H1 (cell line): Measurements from ENCODE around the gene TMEM179B. TPM values are rescaled to one million over a fixed set of nuclear protein-coding genes. Genes with fewer than 3 reads are reported as not detected.
A peak's percentile ranks its signal among the peaks of the same experiment; 100 is the strongest.

Source experiments
- CHD1 ChIP-seq: IDR thresholded peaks from 2 replicates; pipeline ENCODE4 v1.6.1; 2012; ENCODE audit warnings: low read depth, low read length, improper control_type of control experiment
- CTBP2 ChIP-seq: IDR thresholded peaks from 2 replicates; pipeline ENCODE4 v1.7.0; 2011; ENCODE audit warnings: borderline replicate concordance, mild to moderate bottlenecking, moderate library complexity, mixed read lengths, low read length; ENCODE audit not compliant: insufficient read depth, insufficient read length
- EZH2 ChIP-seq: fragments of 200-600 bp; sonication (generic); IDR thresholded peaks from 2 replicates; pipeline ENCODE4 v1.7.1; 2012; ENCODE audit warnings: low read depth, mild to moderate bottlenecking, moderate library complexity, low read length, inconsistent platforms; ENCODE audit not compliant: severe bottlenecking
- POLR2A ChIP-seq, 2 experiments: IDR thresholded peaks; 1 replicate in 1 of 2; 2 replicates in 1 of 2; pipeline ENCODE4 v1.6.1; 2011; ENCODE audit warnings: low read depth in 2 of 2, low read length in 2 of 2, mild to moderate bottlenecking in 2 of 2; ENCODE audit errors: control extremely low read depth in 1 of 2
- RXRA ChIP-seq: IDR thresholded peaks from 2 replicates; pipeline ENCODE4 v1.6.1; 2011; ENCODE audit warnings: low read depth, mild to moderate bottlenecking, low read length, moderate library complexity; ENCODE audit not compliant: insufficient read depth
- YY1 ChIP-seq: IDR thresholded peaks from 2 replicates; pipeline ENCODE4 v1.6.1; 2011; ENCODE audit warnings: low read depth, mild to moderate bottlenecking, low read length
- polyA plus RNA-seq, 7 experiments: library from polyadenylated mRNA; depleted of rRNA in 3 of 7; stranded (reverse) in 5 of 7; unstranded in 2 of 7; fragments of >200 nt in 5 of 7; fragments of 200-250 nt in 2 of 7; gene quantifications; 1 replicate in 5 of 7; 2 replicates in 1 of 7; 4 replicates in 1 of 7; pipeline versions ENCODE4 v1.2.1 to v1.2.3, GENCODE V29; 2011 to 2013; ENCODE audit warnings: missing spikeins in 2 of 7, mixed read lengths in 2 of 7
- total RNA-seq: library from RNA; stranded (reverse); fragmentation: NEBNext Ultra II Directional; extraction: Animal tissue kit (Norgen Biotek cat#: 25700); gene quantifications from 2 replicates; pipeline ENCODE4 v1.2.1, GENCODE V29; 2021
- TF ChIP-seq, protein P1 (sequence below): fragments of 300-600 bp; sonication (generic); IDR thresholded peaks from 2 replicates; pipeline ENCODE4 v1.7.1; 2012; ENCODE audit warnings: low read length, moderate library complexity, mild to moderate bottlenecking, inconsistent platforms; ENCODE audit not compliant: insufficient replicate concordance
- TF ChIP-seq, protein P2 (sequence below): IDR thresholded peaks from 2 replicates; pipeline ENCODE4 v1.6.1; 2011; ENCODE audit warnings: low read length, improper control_type of control experiment
- TF ChIP-seq, protein P3 (sequence below): IDR thresholded peaks from 2 replicates; pipeline ENCODE4 v1.6.1; 2012; ENCODE audit warnings: inconsistent platforms

Gene TMEM179B
- total and polyA plus RNA-seq, 2 of the 8 experiments (the other 6 are each of a cell fraction or from before 2014, with no cell fraction given) = 18.6 to 62.2 TPM

DNA sequence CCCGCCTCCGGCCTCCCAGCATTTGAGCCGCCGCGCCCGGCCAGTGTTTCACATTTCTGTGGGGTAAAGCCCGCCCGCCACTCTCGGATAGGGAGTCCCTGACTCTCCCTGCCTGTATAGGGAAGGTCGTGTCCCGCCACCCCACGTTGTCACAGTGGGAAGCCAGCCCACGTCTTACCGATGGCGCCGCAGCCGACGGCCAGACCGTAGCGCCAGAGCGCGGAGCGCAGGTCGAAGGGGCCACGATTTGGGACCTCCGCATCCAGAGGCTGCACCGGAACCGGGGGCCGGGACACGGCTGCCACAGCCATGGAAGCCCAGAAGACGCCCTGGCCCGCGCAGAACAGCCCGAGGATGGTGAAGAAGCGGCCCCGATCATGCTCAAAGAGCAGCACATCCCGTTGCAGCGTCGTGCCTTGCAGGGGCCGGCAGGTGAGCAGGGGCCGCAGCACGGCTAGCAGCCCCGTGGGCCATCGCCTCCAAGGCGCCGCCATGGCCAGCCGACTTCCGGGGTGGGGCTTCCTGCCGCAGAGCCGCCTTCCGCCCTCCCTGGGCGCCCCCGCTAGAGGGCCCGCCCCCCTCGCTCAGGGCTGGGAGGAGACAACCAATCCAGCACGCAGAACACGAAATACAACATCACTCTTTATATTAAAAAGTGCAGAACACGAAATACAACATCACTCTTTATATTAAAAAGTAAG, 4.4 kb downstream of the TMEM179B start, which contains the start of gene TMEM223 (continued):
- TF ChIP-seq, protein P1, sequence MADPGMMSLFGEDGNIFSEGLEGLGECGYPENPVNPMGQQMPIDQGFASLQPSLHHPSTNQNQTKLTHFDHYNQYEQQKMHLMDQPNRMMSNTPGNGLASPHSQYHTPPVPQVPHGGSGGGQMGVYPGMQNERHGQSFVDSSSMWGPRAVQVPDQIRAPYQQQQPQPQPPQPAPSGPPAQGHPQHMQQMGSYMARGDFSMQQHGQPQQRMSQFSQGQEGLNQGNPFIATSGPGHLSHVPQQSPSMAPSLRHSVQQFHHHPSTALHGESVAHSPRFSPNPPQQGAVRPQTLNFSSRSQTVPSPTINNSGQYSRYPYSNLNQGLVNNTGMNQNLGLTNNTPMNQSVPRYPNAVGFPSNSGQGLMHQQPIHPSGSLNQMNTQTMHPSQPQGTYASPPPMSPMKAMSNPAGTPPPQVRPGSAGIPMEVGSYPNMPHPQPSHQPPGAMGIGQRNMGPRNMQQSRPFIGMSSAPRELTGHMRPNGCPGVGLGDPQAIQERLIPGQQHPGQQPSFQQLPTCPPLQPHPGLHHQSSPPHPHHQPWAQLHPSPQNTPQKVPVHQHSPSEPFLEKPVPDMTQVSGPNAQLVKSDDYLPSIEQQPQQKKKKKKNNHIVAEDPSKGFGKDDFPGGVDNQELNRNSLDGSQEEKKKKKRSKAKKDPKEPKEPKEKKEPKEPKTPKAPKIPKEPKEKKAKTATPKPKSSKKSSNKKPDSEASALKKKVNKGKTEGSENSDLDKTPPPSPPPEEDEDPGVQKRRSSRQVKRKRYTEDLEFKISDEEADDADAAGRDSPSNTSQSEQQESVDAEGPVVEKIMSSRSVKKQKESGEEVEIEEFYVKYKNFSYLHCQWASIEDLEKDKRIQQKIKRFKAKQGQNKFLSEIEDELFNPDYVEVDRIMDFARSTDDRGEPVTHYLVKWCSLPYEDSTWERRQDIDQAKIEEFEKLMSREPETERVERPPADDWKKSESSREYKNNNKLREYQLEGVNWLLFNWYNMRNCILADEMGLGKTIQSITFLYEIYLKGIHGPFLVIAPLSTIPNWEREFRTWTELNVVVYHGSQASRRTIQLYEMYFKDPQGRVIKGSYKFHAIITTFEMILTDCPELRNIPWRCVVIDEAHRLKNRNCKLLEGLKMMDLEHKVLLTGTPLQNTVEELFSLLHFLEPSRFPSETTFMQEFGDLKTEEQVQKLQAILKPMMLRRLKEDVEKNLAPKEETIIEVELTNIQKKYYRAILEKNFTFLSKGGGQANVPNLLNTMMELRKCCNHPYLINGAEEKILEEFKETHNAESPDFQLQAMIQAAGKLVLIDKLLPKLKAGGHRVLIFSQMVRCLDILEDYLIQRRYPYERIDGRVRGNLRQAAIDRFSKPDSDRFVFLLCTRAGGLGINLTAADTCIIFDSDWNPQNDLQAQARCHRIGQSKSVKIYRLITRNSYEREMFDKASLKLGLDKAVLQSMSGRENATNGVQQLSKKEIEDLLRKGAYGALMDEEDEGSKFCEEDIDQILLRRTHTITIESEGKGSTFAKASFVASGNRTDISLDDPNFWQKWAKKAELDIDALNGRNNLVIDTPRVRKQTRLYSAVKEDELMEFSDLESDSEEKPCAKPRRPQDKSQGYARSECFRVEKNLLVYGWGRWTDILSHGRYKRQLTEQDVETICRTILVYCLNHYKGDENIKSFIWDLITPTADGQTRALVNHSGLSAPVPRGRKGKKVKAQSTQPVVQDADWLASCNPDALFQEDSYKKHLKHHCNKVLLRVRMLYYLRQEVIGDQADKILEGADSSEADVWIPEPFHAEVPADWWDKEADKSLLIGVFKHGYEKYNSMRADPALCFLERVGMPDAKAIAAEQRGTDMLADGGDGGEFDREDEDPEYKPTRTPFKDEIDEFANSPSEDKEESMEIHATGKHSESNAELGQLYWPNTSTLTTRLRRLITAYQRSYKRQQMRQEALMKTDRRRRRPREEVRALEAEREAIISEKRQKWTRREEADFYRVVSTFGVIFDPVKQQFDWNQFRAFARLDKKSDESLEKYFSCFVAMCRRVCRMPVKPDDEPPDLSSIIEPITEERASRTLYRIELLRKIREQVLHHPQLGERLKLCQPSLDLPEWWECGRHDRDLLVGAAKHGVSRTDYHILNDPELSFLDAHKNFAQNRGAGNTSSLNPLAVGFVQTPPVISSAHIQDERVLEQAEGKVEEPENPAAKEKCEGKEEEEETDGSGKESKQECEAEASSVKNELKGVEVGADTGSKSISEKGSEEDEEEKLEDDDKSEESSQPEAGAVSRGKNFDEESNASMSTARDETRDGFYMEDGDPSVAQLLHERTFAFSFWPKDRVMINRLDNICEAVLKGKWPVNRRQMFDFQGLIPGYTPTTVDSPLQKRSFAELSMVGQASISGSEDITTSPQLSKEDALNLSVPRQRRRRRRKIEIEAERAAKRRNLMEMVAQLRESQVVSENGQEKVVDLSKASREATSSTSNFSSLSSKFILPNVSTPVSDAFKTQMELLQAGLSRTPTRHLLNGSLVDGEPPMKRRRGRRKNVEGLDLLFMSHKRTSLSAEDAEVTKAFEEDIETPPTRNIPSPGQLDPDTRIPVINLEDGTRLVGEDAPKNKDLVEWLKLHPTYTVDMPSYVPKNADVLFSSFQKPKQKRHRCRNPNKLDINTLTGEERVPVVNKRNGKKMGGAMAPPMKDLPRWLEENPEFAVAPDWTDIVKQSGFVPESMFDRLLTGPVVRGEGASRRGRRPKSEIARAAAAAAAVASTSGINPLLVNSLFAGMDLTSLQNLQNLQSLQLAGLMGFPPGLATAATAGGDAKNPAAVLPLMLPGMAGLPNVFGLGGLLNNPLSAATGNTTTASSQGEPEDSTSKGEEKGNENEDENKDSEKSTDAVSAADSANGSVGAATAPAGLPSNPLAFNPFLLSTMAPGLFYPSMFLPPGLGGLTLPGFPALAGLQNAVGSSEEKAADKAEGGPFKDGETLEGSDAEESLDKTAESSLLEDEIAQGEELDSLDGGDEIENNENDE = no peak
- TF ChIP-seq YY1 = peak; percentile 90
- no peak for TF ChIP-seq CHD1
- no peak for TF ChIP-seq CTBP2
- peak; percentile 86 to 88 for TF ChIP-seq POLR2A (IDR thresholded peaks at IDR 0.05; ENCODE audit: control extremely low read depth in 1 of 2, low read depth in 2 of 2, low read length in 2 of 2)
- TF ChIP-seq, protein P2, sequence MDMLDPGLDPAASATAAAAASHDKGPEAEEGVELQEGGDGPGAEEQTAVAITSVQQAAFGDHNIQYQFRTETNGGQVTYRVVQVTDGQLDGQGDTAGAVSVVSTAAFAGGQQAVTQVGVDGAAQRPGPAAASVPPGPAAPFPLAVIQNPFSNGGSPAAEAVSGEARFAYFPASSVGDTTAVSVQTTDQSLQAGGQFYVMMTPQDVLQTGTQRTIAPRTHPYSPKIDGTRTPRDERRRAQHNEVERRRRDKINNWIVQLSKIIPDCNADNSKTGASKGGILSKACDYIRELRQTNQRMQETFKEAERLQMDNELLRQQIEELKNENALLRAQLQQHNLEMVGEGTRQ = no peak
- no peak for TF ChIP-seq EZH2
- TF ChIP-seq RXRA = no peak
- TF ChIP-seq, protein P3, sequence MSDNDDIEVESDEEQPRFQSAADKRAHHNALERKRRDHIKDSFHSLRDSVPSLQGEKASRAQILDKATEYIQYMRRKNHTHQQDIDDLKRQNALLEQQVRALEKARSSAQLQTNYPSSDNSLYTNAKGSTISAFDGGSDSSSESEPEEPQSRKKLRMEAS = peak; percentile 80
